ENCODE measurements around the gene TRIM41.

DNA sequence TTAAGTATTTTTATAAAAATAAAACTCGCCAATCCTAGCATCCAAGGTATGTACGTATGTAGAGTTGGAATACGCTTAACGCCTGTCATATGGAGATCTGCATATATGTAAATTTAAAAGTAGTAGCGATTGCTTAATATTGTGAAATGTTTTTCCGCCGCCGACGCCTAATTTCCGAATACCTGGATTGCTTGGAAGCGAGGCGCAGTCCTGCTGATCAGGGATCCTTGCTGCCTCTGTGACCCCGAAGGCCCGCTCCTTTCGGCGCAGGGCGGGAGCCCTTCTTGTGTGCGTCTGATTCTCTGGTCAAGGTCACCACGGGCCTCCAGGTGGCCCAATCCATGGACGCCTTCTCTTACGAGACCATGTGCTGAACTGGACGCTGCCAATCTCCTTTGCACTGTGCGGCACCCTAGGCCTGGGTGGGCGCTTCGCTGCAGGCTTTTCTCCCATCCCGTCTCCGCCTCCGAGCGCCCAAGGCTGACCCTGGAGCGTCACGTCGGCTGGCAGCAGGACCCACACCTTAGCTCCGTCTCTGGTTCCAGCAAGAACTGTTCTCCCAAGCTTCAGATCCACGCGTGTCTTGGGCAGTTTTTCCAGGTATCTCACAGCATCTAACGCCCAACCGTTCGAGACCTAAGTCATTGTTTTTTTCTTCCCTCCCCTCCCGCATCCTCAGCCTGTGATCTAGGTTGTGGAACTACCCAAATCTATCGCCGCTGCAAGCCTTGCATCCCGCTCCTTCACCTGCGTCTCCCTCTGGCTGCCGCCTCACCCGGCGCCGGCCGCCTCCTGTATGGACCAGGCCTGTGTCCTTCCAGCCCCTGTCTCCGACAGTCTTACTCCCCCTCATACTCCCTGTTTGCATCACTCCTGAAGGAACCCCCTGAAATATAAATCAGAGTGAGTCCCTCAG is 3.6 kb upstream of the TRIM41 start:
- TF ChIP-seq, protein P1, sequence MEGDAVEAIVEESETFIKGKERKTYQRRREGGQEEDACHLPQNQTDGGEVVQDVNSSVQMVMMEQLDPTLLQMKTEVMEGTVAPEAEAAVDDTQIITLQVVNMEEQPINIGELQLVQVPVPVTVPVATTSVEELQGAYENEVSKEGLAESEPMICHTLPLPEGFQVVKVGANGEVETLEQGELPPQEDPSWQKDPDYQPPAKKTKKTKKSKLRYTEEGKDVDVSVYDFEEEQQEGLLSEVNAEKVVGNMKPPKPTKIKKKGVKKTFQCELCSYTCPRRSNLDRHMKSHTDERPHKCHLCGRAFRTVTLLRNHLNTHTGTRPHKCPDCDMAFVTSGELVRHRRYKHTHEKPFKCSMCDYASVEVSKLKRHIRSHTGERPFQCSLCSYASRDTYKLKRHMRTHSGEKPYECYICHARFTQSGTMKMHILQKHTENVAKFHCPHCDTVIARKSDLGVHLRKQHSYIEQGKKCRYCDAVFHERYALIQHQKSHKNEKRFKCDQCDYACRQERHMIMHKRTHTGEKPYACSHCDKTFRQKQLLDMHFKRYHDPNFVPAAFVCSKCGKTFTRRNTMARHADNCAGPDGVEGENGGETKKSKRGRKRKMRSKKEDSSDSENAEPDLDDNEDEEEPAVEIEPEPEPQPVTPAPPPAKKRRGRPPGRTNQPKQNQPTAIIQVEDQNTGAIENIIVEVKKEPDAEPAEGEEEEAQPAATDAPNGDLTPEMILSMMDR (conservative IDR thresholded peaks at IDR 0.05 in 1 of 2, IDR thresholded peaks at IDR 0.05 in 1 of 2; ENCODE audit: extremely low read depth in 1 of 2, insufficient read depth in 1 of 2, low read depth in 1 of 2, low read length in 2 of 2), result no peak
- TF ChIP-seq EZH2 (IDR thresholded peaks at IDR 0.05; ENCODE audit: borderline replicate concordance, low read length), result no peak
